Activated CD4-positive, alpha-beta memory T cell treated with anti-CD3 and anti-CD28 coated beads for 36 hours (primary cell): ENCODE data around the gene PEAK1. TPM values are rescaled to one million over a fixed set of nuclear protein-coding genes. Genes with fewer than 3 reads are reported as not detected.

ENCODE experiments used
- CTCF ChIA-PET: fragments of 350-600 bp; sonication (Branson Sonifier 250); formaldehyde crosslinking; loops from one replicate; lab custom pipeline; 2021; ENCODE audit warnings: antibody characterized with exemption, inconsistent platforms; lab: Charles Lee
- POLR2A ChIA-PET: fragments of 350-600 bp; sonication (Branson Sonifier 250); formaldehyde crosslinking; loops from one replicate; lab custom pipeline; 2021; ENCODE audit warnings: antibody characterized with exemption; lab: Charles Lee
- DNase-seq: peaks from one replicate; pipeline ENCODE4 v3.0.0-alpha.2; 2020
- H3K27ac Mint-ChIP-seq: one replicate; pipeline ENCODE4 v1.8.0; 2021; ENCODE audit warnings: mixed read lengths
- H3K27me3 Mint-ChIP-seq: one replicate; pipeline ENCODE4 v1.8.0; 2021; ENCODE audit warnings: mixed read lengths
- H3K36me3 Mint-ChIP-seq: one replicate; pipeline ENCODE4 v1.8.0; 2021; ENCODE audit warnings: mixed read lengths
- H3K4me1 Mint-ChIP-seq: one replicate; pipeline ENCODE4 v1.8.0; 2021; ENCODE audit warnings: low read depth, mixed read lengths
- H3K4me3 Mint-ChIP-seq: one replicate; pipeline ENCODE4 v1.8.0; 2021; ENCODE audit warnings: mild to moderate bottlenecking, mixed read lengths
- H3K9me3 Mint-ChIP-seq: one replicate; pipeline ENCODE4 v1.8.0; 2021; ENCODE audit warnings: mixed read lengths
- intact Hi-C: fragments of 100-400 bp; cut with micrococcal nuclease; formaldehyde crosslinking; loops from one replicate; pipeline ENCODE4 v1.15.1; 2023
- total RNA-seq, 2 experiments: library from RNA; stranded (reverse); gene quantifications; one replicate each; pipeline ENCODE4 v1.2.3, GENCODE V29; 2021

The PEAK1 gene
- total RNA-seq, 2 experiments from 2014 or later: 15.6 to 18.3 TPM

DNA sequence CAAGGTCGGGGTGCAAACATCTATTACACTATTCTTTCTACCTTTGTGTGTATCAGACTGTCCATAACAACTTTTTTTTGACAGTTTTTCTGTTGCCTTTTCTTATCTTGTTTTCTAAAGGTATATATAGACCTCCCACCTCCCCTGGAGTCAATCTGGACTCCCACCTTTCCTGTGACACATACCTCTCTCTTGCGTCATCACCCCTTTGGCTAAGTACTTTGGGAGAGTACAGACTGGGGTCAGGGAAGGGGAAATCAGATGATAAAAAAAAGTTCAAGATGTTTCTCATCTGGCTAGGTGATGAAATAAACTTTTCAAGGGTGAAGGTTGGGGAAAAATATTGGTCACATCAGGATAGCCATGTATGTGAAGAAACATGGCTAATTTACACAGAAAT is 366.2 kb downstream of the PEAK1 start:
- Mint-ChIP-seq H3K27ac (no peak overlapping the region), H3K27me3 (no peaks in the 10 kb centered on the region), H3K36me3 (peaks cover 11% of the 10 kb centered on the region), H3K4me1 (peaks cover 18% of the 10 kb centered on the region), H3K4me3 (no peak overlapping the region), H3K9me3 (no peaks in the 10 kb centered on the region)
- ChIA-PET POLR2A (no interaction called here), CTCF (no interaction called here)
- intact Hi-C loops: no loop called here
- DNase-seq: no peak

DNA sequence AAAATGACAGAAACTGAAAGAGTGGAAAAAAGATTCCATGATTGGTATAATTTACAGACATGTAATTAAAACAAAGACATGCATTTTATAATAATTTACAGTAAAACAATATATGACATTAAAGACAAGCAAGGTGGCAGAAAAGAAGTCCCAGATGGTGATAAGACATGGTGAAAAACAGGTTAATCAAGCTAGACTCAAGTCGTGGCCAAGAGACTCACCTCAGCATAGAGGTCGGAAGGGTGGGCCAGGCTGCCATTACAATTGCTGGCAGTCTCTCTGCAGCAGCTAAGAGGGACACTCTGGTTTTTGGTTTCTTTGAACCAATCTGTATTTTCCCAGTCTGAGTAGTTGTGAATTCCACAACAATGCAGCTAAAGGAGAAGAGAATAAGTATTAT is 367.3 kb downstream of the PEAK1 start:
- POLR2A ChIA-PET: no interaction called here
- no peak overlapping the region for H3K27ac Mint-ChIP-seq
- H3K36me3 Mint-ChIP-seq: peaks cover 12% of the 10 kb centered on the region
- intact Hi-C loops: no loop called here
- no peak for DNase-seq
- CTCF ChIA-PET: interaction anchor here (1.4 kb wide), 1 partner anchor 17 kb away, joined by 3 read pairs; no protein-coding TSS in a partner anchor
- no peak overlapping the region for H3K4me3 Mint-ChIP-seq
- H3K9me3 Mint-ChIP-seq: no peaks in the 10 kb centered on the region
- H3K27me3 Mint-ChIP-seq: no peaks in the 10 kb centered on the region
- H3K4me1 Mint-ChIP-seq: peaks cover 10% of the 10 kb centered on the region

Other genes starting within 250 kb of the PEAK1 start
- 10 to 100 TPM; 34.8 to 41.5 TPM for gene HMG20A, start 784 bp upstream of the PEAK1 start, total RNA-seq
- not detected for gene LINGO1, start 212.8 kb upstream of the PEAK1 start, total RNA-seq